ENCODE data around the gene GATA2.
A peak's percentile ranks its signal among the peaks of the same experiment; 100 is the strongest.

Gene GATA2

DNA sequence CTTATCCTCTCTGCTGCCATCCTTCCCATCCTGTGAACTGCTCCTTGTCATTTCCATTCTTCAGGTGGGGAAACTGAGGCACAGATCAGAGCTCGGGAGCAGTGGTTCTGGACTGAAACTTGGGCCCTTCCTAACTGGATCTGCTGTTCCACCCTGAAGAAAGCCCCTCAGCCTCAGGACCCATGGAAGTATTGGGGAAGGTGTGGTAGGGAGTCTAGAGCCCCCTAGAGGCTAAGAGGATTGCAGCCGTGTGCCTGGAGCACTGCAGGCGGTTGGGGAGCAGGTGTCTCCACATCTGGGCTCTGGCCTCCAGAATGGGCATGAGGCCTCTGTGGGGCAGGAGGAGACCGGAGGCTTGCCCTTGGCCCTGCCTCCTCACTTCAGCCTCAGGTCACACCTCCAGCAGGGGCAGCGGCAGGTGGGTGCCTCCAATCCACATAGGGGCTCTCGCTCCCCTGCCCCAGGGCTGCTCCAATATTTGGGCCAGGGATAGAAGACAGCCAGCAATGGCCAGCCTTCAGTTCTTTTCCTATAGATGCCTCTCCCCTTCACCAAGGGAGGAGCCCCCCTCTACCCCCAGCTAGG lies 54.4 kb downstream of the GATA2 start:
- TF ChIP-seq CTCF (IDR thresholded peaks at IDR 0.05; ENCODE audit: low read depth, low read length, missing control alignments) = peak; percentile 41
- in situ Hi-C loops (cut with HindIII; ENCODE audit: low sequenced_read_pairs) = no loop called here
- H3K4me3 ChIP-seq (ENCODE audit: low read depth, low read length) = no peak overlapping the region
- no peak for DNase-seq (ENCODE audit: low read depth)

- no peak for TF ChIP-seq CTCF (IDR thresholded peaks at IDR 0.05; ENCODE audit: low read depth, low read length, missing control alignments)
- no peak for DNase-seq (ENCODE audit: low read depth)
- no peak overlapping the region for H3K4me3 ChIP-seq (ENCODE audit: low read depth, low read length)
- in situ Hi-C loops (cut with HindIII; ENCODE audit: low sequenced_read_pairs) = no loop called here
These were observed 56.8 kb downstream of the GATA2 start for GRCh38 chr3:128436214-128436613.

DNA sequence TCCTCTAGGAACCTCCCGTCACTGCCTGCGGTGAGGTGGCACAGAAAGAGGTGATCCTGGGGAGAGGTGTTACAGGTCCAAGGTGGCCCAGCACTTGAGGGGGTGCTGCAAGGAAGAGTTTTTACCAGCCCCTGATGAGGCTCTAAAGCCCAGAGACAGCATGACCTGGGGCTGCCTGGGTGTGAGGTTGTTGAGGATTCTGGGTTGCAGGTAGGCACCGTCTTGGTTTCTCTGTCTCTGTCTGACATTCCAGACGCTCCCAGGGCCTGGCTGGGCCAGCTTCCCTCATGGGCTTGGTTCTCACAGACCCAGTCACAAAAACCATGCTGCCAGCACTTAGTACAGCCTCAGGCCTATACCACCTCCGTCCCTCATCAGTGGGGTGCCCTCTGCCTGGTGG lies 57.4 kb downstream of the GATA2 start:
- in situ Hi-C loops (cut with HindIII; ENCODE audit: low sequenced_read_pairs) = no loop called here
- no peak for TF ChIP-seq CTCF (IDR thresholded peaks at IDR 0.05; ENCODE audit: low read depth, low read length, missing control alignments)
- no peak for DNase-seq (ENCODE audit: low read depth)
- H3K4me3 ChIP-seq (ENCODE audit: low read depth, low read length) = no peak overlapping the region

DNA sequence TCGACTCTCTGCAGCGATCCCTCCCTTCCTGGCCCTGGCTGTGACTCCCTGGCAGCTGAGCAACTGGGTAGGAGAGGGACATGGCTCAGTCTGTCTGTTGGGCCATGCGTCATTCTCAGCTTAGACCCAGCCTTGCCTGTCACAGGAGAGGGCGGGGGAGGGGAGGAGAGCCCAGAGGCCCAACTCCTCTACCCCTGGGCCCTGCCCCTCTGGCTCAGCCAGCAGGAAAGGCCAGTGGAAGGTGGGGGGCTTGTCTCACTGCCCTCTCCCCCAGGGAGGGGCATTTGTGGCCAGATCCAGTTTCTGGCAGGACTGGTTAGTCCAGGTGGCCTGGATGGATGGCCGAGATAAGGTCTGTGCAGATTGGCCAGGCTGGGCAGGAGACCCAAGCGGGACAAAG lies 57.9 kb downstream of the GATA2 start:
- no peak for DNase-seq (ENCODE audit: low read depth)
- no peak overlapping the region for H3K4me3 ChIP-seq (ENCODE audit: low read depth, low read length)
- in situ Hi-C loops (cut with HindIII; ENCODE audit: low sequenced_read_pairs) = no loop called here
- no peak for TF ChIP-seq CTCF (IDR thresholded peaks at IDR 0.05; ENCODE audit: low read depth, low read length, missing control alignments)

DNA sequence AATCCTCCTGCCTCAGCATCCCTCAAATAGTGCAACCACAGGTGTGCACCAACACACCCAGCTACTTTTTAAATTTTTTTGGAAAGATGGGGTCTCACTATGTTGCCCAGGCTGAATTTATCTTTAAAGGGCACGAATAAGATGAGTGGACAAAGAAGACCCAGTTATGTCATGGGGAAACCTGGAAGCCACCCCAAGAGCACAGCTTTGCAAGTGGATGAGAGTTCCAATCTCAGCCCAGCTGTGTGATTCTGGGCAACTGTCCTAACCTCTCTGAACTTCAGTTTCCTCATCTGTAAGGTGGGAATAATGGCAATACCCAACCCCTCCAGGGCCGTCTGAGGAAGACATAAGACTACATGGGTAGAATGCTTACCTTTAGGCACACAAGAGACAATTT lies 58.5 kb downstream of the GATA2 start:
- H3K4me3 ChIP-seq (ENCODE audit: low read depth, low read length) = no peak overlapping the region
- TF ChIP-seq CTCF (IDR thresholded peaks at IDR 0.05; ENCODE audit: low read depth, low read length, missing control alignments) = no peak
- in situ Hi-C loops (cut with HindIII; ENCODE audit: low sequenced_read_pairs) = no loop called here
- DNase-seq (ENCODE audit: low read depth) = no peak

DNA sequence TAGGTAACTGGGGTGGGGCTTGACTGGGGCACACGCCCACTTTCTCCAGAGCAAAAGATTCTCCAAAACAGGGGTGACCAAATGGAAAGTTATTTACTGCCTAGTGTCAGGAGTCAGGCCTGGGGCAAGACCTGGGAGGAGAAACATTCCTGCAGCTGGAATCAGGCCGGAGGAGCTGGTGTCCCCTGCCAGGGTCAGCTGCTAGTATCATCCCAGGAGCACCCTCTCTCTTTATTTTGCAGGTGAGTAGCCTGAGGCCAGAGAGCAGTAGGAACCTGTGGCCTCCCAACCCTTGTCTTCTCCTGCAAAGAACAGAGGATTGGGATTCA lies 59.2 kb downstream of the GATA2 start:
- no peak for TF ChIP-seq CTCF (IDR thresholded peaks at IDR 0.05; ENCODE audit: low read depth, low read length, missing control alignments)
- no peak for DNase-seq (ENCODE audit: low read depth)
- in situ Hi-C loops (cut with HindIII; ENCODE audit: low sequenced_read_pairs) = no loop called here
- no peak overlapping the region for H3K4me3 ChIP-seq (ENCODE audit: low read depth, low read length)
